Kidney epithelial cell (primary cell): ENCODE results near the gene MCCD1. TPM values are rescaled to one million over a fixed set of nuclear protein-coding genes. Genes with fewer than 3 reads are reported as not detected.

Source experiments
- DNase-seq: peaks from one replicate; pipeline ENCODE4 v3.0.0-alpha.2; 2010; ENCODE audit warnings: low read depth
- H3K27me3 ChIP-seq: 2 replicates; pipeline ENCODE4 v1.6.0; 2011; ENCODE audit warnings: low read length; ENCODE audit not compliant: control insufficient read depth, insufficient read depth
- H3K36me3 ChIP-seq: 2 replicates; pipeline ENCODE4 v1.5.1; 2011; ENCODE audit warnings: low read length; ENCODE audit not compliant: control insufficient read depth, insufficient read depth
- H3K4me3 ChIP-seq: 2 replicates; pipeline ENCODE4 v1.5.1; 2011; ENCODE audit warnings: low read depth, mild to moderate bottlenecking, control low read depth, low read length
- total RNA-seq: library from RNA; depleted of rRNA; stranded (reverse); fragments of >200 nt; gene quantifications from 2 replicates; pipeline ENCODE4 v1.2.3, GENCODE V29; 2015
- TF ChIP-seq, protein P1 (sequence below): IDR thresholded peaks from 2 replicates; pipeline ENCODE4 v1.5.1; 2011; ENCODE audit warnings: mild to moderate bottlenecking, moderate library complexity, low read length, control low read depth, inconsistent platforms; ENCODE audit not compliant: insufficient read depth, poor library complexity, severe bottlenecking

MCCD1 gene
- total RNA-seq, 1 donor from 2014 or later, result not detected

GRCh38 chr6:31559958-31560696 is 31.4 kb downstream of the MCCD1 start:
- DNase-seq, result no peak
- Histone ChIP-seq H3K27me3 (no peaks in the 10 kb centered on the region), H3K4me3 (no peak overlapping the region), H3K36me3 (peaks cover 8% of the 10 kb centered on the region)
- TF ChIP-seq, protein P1, sequence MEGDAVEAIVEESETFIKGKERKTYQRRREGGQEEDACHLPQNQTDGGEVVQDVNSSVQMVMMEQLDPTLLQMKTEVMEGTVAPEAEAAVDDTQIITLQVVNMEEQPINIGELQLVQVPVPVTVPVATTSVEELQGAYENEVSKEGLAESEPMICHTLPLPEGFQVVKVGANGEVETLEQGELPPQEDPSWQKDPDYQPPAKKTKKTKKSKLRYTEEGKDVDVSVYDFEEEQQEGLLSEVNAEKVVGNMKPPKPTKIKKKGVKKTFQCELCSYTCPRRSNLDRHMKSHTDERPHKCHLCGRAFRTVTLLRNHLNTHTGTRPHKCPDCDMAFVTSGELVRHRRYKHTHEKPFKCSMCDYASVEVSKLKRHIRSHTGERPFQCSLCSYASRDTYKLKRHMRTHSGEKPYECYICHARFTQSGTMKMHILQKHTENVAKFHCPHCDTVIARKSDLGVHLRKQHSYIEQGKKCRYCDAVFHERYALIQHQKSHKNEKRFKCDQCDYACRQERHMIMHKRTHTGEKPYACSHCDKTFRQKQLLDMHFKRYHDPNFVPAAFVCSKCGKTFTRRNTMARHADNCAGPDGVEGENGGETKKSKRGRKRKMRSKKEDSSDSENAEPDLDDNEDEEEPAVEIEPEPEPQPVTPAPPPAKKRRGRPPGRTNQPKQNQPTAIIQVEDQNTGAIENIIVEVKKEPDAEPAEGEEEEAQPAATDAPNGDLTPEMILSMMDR, result no peak

DNA sequence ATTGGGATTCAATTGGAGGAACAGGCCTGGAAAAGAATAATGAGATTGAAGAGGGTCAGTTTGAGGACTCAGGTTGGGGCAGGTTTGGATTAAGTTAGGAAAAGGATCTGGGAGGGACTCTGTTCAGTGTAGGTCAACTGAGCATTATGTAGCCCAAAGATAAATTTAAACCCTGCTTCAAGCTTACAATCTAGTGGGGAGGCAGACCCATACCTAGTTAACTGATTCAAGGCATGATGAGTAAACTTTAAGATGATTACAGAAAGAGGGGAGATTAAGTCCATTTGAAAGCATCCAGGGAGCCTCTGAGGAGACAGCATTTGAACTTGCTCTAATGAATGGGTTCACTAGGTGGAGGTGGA is 31.9 kb downstream of the MCCD1 start:
- Histone ChIP-seq H3K4me3 (no peak overlapping the region), H3K36me3 (peaks cover 8% of the 10 kb centered on the region), H3K27me3 (no peaks in the 10 kb centered on the region)
- DNase-seq, result no peak
- TF ChIP-seq, protein P1, result no peak

- TF ChIP-seq, protein P1, result no peak
- no peaks in the 10 kb centered on the region for H3K27me3 ChIP-seq
- H3K4me3 ChIP-seq, result no peak overlapping the region
- no peak for DNase-seq
- H3K36me3 ChIP-seq, result no peaks in the 10 kb centered on the region
Observed at GRCh38 chr6:31567531-31568370, 39.0 kb downstream of the MCCD1 start.

- H3K27me3 ChIP-seq, result no peaks in the 10 kb centered on the region
- H3K4me3 ChIP-seq, result no peak overlapping the region
- TF ChIP-seq, protein P1, result no peak
- DNase-seq, result no peak
- no peaks in the 10 kb centered on the region for H3K36me3 ChIP-seq
Observed at GRCh38 chr6:31568537-31568961, 39.8 kb downstream of the MCCD1 start.

GRCh38 chr6:31569861-31570536 is 41.2 kb downstream of the MCCD1 start:
- Histone ChIP-seq H3K4me3 (no peak overlapping the region), H3K36me3 (no peaks in the 10 kb centered on the region), H3K27me3 (no peaks in the 10 kb centered on the region)
- TF ChIP-seq, protein P1, result no peak
- no peak for DNase-seq
